SK-N-SH treated with all-trans-retinoic acid at 6 μM for 48 hours (cell line): ENCODE measurements around the gene STMN3.

Experiments used
- ATAC-seq: fragments of 200-7000 bp; cut with Tn5 transposase; 3 replicates; pipeline ENCODE4 v1.9.1; 2020; ENCODE audit warnings: mild to moderate bottlenecking, moderate library complexity
- ARNTL ChIP-seq: fragments of 450-650 bp; formaldehyde crosslinking; IDR thresholded peaks from 2 replicates; pipeline ENCODE4 v1.5.0; 2020; ENCODE audit warnings: low read depth, mild to moderate bottlenecking, moderate library complexity, borderline replicate concordance
- BACH2 ChIP-seq: fragments of 250-450 bp; sonication (Bioruptor Pico); IDR thresholded peaks from 2 replicates; pipeline ENCODE4 v1.9.0; 2021; ENCODE audit warnings: mild to moderate bottlenecking, borderline replicate concordance
- ESRRG ChIP-seq: fragments of 250-450 bp; sonication (Bioruptor Pico); IDR thresholded peaks from 2 replicates; pipeline ENCODE4 v1.6.1; 2021; ENCODE audit warnings: mild to moderate bottlenecking
- ISL1 ChIP-seq: fragments of 250-450 bp; sonication (Bioruptor Pico); IDR thresholded peaks from 2 replicates; pipeline ENCODE4 v2.1.2; 2022; ENCODE audit warnings: mild to moderate bottlenecking, moderate library complexity
- OSR1 ChIP-seq: fragments of 250-450 bp; sonication (Bioruptor Pico); IDR thresholded peaks from 2 replicates; pipeline ENCODE4 v1.8.0; 2022; ENCODE audit warnings: moderate library complexity, mild to moderate bottlenecking, inconsistent platforms
- TF ChIP-seq, protein P1 (sequence below): fragments of 250-450 bp; sonication (Bioruptor Pico); IDR thresholded peaks from 2 replicates; pipeline ENCODE4 v1.8.0; 2021; ENCODE audit warnings: low read depth, mild to moderate bottlenecking, moderate library complexity, borderline replicate concordance

STMN3 gene

DNA sequence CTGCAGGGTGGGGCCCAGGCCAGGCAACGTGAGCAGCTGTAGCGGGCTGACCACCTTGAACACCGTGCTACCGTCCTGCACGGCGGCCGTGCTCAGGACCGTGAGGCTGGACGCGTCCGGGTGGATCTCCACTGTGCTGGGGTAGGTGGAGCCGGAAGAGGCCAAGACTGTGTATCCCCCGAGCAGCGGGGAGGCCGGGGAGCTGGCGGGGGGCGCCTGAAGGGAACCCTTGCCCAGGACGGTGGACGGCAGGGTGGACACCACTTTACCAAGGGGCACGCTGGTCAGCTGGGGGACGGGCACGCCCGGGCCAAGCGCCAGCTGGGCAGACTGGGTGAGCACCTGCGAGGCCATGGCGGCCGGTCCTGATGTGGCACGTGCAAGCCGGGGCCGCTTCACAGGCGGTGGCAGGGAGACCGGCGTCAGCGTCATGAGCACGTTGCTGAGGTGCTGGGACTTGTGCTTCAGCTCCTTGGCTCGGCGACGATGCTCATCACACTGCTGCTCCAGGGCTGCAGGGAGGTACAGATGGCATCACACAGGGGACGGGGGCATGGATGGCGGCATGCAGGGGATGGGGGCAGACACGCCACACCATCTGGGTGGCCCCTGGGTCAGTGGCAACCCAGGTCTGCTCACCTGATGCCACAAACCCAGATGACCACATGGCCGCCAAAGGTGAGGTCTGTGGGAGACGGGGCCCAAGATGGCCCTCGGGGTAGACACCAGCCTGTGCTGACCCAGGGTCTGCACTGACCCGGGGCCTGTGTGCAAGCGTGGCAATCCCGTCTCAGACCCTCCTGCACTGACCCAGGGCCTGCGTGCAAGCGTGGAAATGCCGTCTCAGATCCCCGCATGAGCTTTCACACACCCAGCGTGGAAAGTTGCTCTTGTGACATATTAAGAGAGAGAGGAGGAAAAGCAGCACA, 62.7 kb downstream of the STMN3 start:
- TF ChIP-seq ESRRG (no peak), OSR1 (CRISPR knock-in tag) (no peak), ARNTL (CRISPR knock-in tag) (no peak), ISL1 (no peak), BACH2 (CRISPR knock-in tag) (no peak)
- TF ChIP-seq, protein P1, sequence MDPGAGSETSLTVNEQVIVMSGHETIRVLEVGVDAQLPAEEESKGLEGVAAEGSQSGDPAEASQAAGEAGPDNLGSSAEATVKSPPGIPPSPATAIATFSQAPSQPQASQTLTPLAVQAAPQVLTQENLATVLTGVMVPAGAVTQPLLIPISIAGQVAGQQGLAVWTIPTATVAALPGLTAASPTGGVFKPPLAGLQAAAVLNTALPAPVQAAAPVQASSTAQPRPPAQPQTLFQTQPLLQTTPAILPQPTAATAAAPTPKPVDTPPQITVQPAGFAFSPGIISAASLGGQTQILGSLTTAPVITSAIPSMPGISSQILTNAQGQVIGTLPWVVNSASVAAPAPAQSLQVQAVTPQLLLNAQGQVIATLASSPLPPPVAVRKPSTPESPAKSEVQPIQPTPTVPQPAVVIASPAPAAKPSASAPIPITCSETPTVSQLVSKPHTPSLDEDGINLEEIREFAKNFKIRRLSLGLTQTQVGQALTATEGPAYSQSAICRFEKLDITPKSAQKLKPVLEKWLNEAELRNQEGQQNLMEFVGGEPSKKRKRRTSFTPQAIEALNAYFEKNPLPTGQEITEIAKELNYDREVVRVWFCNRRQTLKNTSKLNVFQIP = no peak
- ATAC-seq = no peak
